SU-DHL-6 (cell line): ENCODE data around the gene DGUOK.

Experiments
- H2AFZ ChIP-seq: fragments of 200-600 bp; sonication (generic); 2 replicates; pipeline ENCODE4 v1.6.1; 2014; ENCODE audit warnings: low read depth, mild to moderate bottlenecking, moderate library complexity, mixed read lengths, antibody characterized with exemption, low read length; ENCODE audit not compliant: severe bottlenecking
- H3F3A ChIP-seq: fragments of 200-600 bp; shearing (Covaris generic); 2 replicates; pipeline ENCODE4 v1.6.0; 2016; ENCODE audit warnings: antibody characterized with exemption, mild to moderate bottlenecking; ENCODE audit not compliant: insufficient read depth
- H3K27ac ChIP-seq: fragments of 200-600 bp; sonication (generic); 2 replicates; pipeline ENCODE4 v1.5.1; 2016; ENCODE audit warnings: low read depth, mild to moderate bottlenecking, low read length, moderate library complexity, mixed read lengths
- H3K27me3 ChIP-seq: fragments of 200-600 bp; sonication (generic), shearing (Covaris generic); 2 replicates; pipeline ENCODE4 v1.6.0; 2014; ENCODE audit warnings: mild to moderate bottlenecking, low read length
- H3K36me3 ChIP-seq: fragments of 200-600 bp; sonication (generic); 2 replicates; pipeline ENCODE4 v1.6.1; 2014; ENCODE audit warnings: mild to moderate bottlenecking, low read length, mixed read lengths
- H3K4me2 ChIP-seq: fragments of 300-600, 200-600 bp; shearing (Covaris generic), sonication (generic); 2 replicates; pipeline ENCODE4 v1.6.0; 2014; ENCODE audit warnings: low read length, low read depth, mild to moderate bottlenecking; ENCODE audit not compliant: poor library complexity, severe bottlenecking
- H3K4me3 ChIP-seq: fragments of 200-600 bp; sonication (generic); 2 replicates; pipeline ENCODE4 v1.5.1; 2014; ENCODE audit warnings: antibody characterized with exemption, low read length, mild to moderate bottlenecking, mixed read lengths; ENCODE audit not compliant: insufficient read depth, poor library complexity, severe bottlenecking
- H3K79me2 ChIP-seq: fragments of 200-600 bp; sonication (generic); 2 replicates; pipeline ENCODE4 v1.6.1; 2014; ENCODE audit warnings: mild to moderate bottlenecking, low read length, moderate library complexity; ENCODE audit not compliant: insufficient read depth
- H3K9ac ChIP-seq: fragments of 200-600 bp; sonication (generic); 2 replicates; pipeline ENCODE4 v1.7.0; 2014; ENCODE audit warnings: mild to moderate bottlenecking, low read length
- H3K9me2 ChIP-seq: fragments of 200-600 bp; sonication (generic); replicated peaks from 2 replicates; pipeline ENCODE4 v1.6.1; 2014; ENCODE audit warnings: low read length; ENCODE audit not compliant: insufficient read depth
- H3K9me3 ChIP-seq: fragments of 200-600 bp; sonication (generic); 2 replicates; pipeline ENCODE4 v1.6.1; 2014; ENCODE audit warnings: low read length, mixed read lengths; ENCODE audit not compliant: insufficient read depth
- H4K20me1 ChIP-seq: fragments of 200-600 bp; sonication (generic); 2 replicates; pipeline ENCODE4 v1.6.1; 2014; ENCODE audit warnings: low read depth, mild to moderate bottlenecking, antibody characterized with exemption, low read length, moderate library complexity, mixed read lengths
- CTCF ChIP-seq: fragments of 200-600 bp; sonication (generic); IDR thresholded peaks from one replicate; pipeline ENCODE4 v1.5.1; 2017; ENCODE audit warnings: antibody characterized with exemption, mild to moderate bottlenecking, low read length, moderate library complexity; ENCODE audit not compliant: insufficient read depth, poor library complexity, severe bottlenecking
- EZH2phosphoT487 ChIP-seq: fragments of 200-600 bp; sonication (generic), shearing (Covaris generic); conservative IDR thresholded peaks from 2 replicates; pipeline ENCODE4 v1.6.1; 2018; ENCODE audit warnings: mild to moderate bottlenecking, antibody characterized with exemption, low read length, moderate library complexity, mixed read lengths

DGUOK gene

GRCh38 chr2:74003494-74004211, 77.0 kb downstream of the DGUOK start:
- no peak overlapping the region for H2AFZ ChIP-seq
- H3K27ac ChIP-seq: no peak overlapping the region
- H3K9me3 ChIP-seq: no peaks in the 10 kb centered on the region
- peaks cover 90% of the 10 kb centered on the region for H3K79me2 ChIP-seq
- no peaks in the 10 kb centered on the region for H3K27me3 ChIP-seq
- TF ChIP-seq CTCF (no peak), EZH2phosphoT487 (no peak)
- no peak overlapping the region for H3K4me3 ChIP-seq
- no peaks in the 10 kb centered on the region for H3K36me3 ChIP-seq
- no peaks in the 10 kb centered on the region for H3F3A ChIP-seq
- no peak overlapping the region for H3K9ac ChIP-seq
- H4K20me1 ChIP-seq: peaks cover 8% of the 10 kb centered on the region; the same call in 1 of the 2 replicates
- no peak overlapping the region for H3K4me2 ChIP-seq
- no peaks in the 10 kb centered on the region for H3K9me2 ChIP-seq

GRCh38 chr2:74004212-74005182, 77.8 kb downstream of the DGUOK start:
- H4K20me1 ChIP-seq: peaks cover 3% of the 10 kb centered on the region; the same call in 1 of the 2 replicates
- TF ChIP-seq CTCF (no peak), EZH2phosphoT487 (no peak)

GRCh38 chr2:74005786-74006185, 79.1 kb downstream of the DGUOK start:
- H3K27ac ChIP-seq: no peak overlapping the region
- H3K9me3 ChIP-seq: no peaks in the 10 kb centered on the region
- no peaks in the 10 kb centered on the region for H3K27me3 ChIP-seq
- H3K36me3 ChIP-seq: no peaks in the 10 kb centered on the region
- no peaks in the 10 kb centered on the region for H3F3A ChIP-seq
- no peaks in the 10 kb centered on the region; the same call in 1 of the 2 replicates for H4K20me1 ChIP-seq
- peaks cover 83% of the 10 kb centered on the region for H3K79me2 ChIP-seq
- no peak for TF ChIP-seq CTCF
- TF ChIP-seq EZH2phosphoT487: no peak
- H3K4me2 ChIP-seq: no peak overlapping the region
- H2AFZ ChIP-seq: no peak overlapping the region
- H3K9ac ChIP-seq: no peak overlapping the region
- H3K4me3 ChIP-seq: no peak overlapping the region
- H3K9me2 ChIP-seq: no peaks in the 10 kb centered on the region

More at GRCh38 chr2:74004212-74005182, 77.8 kb downstream of the DGUOK start:
- H3K4me2 ChIP-seq: no peak overlapping the region
- no peak overlapping the region for H3K9ac ChIP-seq
- no peaks in the 10 kb centered on the region for H3K9me2 ChIP-seq
- no peaks in the 10 kb centered on the region for H3K27me3 ChIP-seq
- H3K27ac ChIP-seq: no peak overlapping the region
- H3K79me2 ChIP-seq: peaks cover 83% of the 10 kb centered on the region
- H3K4me3 ChIP-seq: no peak overlapping the region
- H2AFZ ChIP-seq: no peak overlapping the region
- H3K9me3 ChIP-seq: no peaks in the 10 kb centered on the region
- H3K36me3 ChIP-seq: no peaks in the 10 kb centered on the region
- H3F3A ChIP-seq: no peaks in the 10 kb centered on the region
